ENCODE measurements around the gene CTBP2. TPM values are rescaled to one million over a fixed set of nuclear protein-coding genes. Genes with fewer than 3 reads are reported as not detected.

Gene CTBP2
- total RNA-seq, 4 donors from 2014 or later = 65.9 to 129 (median 71.2) TPM

DNA sequence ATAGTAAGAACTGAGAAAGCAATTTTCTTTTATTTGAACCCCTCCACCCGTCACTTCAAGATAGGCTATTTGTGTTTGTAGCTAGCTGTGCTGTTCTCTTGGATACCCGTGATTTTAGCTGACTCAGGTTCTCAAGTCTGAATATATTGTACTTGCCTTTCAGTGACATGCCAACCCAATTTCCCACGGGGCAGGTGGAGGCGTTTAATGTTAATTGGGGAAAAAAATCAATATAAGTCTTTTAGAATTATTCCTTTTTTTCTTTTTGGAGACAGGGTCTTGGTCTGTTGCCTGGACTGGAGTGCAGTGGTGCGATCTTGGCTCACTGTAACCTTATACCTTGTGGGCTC is 182.0 kb downstream of the CTBP2 start:
- intact Hi-C loops (cut with DNase I; ENCODE audit: low total_unique reads) = no loop called here
- no peaks in the 10 kb centered on the region for H3K27me3 ChIP-seq
- TF ChIP-seq, protein P1, sequence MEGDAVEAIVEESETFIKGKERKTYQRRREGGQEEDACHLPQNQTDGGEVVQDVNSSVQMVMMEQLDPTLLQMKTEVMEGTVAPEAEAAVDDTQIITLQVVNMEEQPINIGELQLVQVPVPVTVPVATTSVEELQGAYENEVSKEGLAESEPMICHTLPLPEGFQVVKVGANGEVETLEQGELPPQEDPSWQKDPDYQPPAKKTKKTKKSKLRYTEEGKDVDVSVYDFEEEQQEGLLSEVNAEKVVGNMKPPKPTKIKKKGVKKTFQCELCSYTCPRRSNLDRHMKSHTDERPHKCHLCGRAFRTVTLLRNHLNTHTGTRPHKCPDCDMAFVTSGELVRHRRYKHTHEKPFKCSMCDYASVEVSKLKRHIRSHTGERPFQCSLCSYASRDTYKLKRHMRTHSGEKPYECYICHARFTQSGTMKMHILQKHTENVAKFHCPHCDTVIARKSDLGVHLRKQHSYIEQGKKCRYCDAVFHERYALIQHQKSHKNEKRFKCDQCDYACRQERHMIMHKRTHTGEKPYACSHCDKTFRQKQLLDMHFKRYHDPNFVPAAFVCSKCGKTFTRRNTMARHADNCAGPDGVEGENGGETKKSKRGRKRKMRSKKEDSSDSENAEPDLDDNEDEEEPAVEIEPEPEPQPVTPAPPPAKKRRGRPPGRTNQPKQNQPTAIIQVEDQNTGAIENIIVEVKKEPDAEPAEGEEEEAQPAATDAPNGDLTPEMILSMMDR (IDR thresholded peaks at IDR 0.05) = no peak
- no peak for TF ChIP-seq POLR2A (IDR thresholded peaks at IDR 0.05)
- H3K4me3 ChIP-seq = no peak overlapping the region
- no peaks in the 10 kb centered on the region for H3K9me3 ChIP-seq
- DNase-seq = no peak
- no peaks in the 10 kb centered on the region for H3K36me3 ChIP-seq
- H3K4me1 ChIP-seq = no peaks in the 10 kb centered on the region
- H3K27ac ChIP-seq = no peak overlapping the region

DNA sequence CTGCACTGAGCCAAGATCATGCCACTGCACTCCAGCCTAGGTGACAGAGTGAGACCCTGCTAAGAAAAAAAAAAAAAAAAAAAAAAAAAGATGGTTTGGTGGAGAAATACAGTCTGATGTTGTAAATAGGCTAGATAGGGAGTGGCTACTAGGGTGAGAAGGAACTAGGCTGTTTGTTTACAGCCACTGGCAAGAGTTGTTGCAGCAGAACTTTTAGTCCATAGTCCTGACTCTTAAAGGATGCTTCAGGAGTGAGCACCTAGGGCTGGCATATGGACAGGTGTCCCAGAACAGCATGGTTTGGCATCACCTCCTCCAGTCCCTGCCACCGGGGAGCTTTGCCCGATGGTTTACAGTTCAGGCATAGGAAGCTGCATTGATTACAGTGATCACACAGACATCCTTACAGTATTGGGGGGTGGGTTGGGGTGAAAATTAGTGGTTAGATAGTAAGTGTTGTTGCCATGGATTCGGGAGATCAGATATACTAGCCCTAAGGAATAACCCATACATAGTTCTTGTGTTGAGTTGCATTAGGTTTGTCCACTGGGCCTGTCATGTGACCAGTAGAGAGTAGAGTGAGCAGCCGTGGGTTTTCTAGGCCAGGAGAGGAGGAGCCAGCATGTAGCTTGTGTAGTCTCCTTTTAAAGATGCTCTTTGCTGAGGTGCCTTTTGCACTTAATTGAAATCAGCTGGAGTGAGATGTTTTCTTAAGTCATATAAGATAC is 182.6 kb downstream of the CTBP2 start:
- no peak overlapping the region for H3K27ac ChIP-seq
- no peak for TF ChIP-seq POLR2A (IDR thresholded peaks at IDR 0.05)
- TF ChIP-seq, protein P1 (IDR thresholded peaks at IDR 0.05) = no peak
- intact Hi-C loops (cut with DNase I; ENCODE audit: low total_unique reads) = no loop called here
- DNase-seq = no peak
- H3K4me3 ChIP-seq = no peak overlapping the region
- H3K4me1 ChIP-seq = no peaks in the 10 kb centered on the region
- no peaks in the 10 kb centered on the region for H3K27me3 ChIP-seq
- no peaks in the 10 kb centered on the region for H3K9me3 ChIP-seq
- H3K36me3 ChIP-seq = no peaks in the 10 kb centered on the region

DNA sequence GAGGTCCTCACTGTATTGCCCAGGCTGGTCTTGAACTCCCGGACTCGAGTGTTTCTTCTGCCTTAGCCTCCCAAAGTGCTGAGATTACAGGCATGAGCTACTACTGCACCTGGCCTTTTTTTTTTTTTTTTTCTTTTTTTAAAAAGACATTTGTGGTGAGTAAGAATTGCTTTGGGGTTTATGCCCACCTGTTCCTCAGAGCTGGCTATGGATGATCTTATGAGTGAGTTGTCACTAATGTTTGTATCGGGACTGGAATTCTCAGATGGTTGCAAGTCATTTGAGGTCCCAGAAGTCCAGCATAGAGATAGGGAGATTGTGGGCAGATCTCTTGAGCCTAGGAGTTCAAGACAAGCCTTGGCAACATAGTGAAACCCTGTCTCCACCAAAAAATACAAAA is 183.2 kb downstream of the CTBP2 start:
- TF ChIP-seq POLR2A (IDR thresholded peaks at IDR 0.05) = no peak
- TF ChIP-seq, protein P1 (IDR thresholded peaks at IDR 0.05) = no peak
- H3K36me3 ChIP-seq = no peaks in the 10 kb centered on the region
- no peaks in the 10 kb centered on the region for H3K27me3 ChIP-seq
- H3K4me3 ChIP-seq = no peak overlapping the region
- intact Hi-C loops (cut with DNase I; ENCODE audit: low total_unique reads) = no loop called here
- DNase-seq = no peak
- H3K27ac ChIP-seq = no peak overlapping the region
- H3K4me1 ChIP-seq = no peaks in the 10 kb centered on the region
- H3K9me3 ChIP-seq = no peaks in the 10 kb centered on the region

DNA sequence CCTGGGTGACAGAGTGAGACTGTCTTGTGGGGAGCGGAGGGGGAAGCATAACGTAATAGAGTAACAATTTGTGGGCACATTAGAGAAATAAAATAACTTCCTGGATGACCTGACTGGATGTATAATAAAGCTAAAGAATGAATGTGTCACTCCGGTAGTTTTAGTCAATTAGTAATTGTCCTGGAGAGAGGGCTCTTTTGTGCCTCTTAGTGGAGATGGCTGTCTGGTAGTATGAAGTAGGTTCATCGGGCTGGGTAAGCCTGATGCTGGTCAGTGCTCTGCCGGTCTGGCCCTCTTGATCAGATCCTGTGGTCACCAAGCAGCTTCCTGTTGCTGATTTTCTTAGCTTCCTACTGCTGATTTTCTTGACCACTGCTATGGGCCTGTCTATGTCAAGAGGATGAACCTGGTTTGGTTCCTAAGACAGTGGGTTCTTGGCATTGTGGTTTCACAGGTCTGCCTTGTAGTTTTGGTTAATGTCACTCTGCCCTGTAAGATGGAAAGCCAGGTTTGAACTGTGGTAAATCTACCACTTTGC is 184.3 kb downstream of the CTBP2 start:
- TF ChIP-seq, protein P1 (IDR thresholded peaks at IDR 0.05) = no peak
- no peak for TF ChIP-seq POLR2A (IDR thresholded peaks at IDR 0.05)
- intact Hi-C loops (cut with DNase I; ENCODE audit: low total_unique reads) = no loop called here
- DNase-seq = no peak
- H3K9me3 ChIP-seq = no peaks in the 10 kb centered on the region
- no peak overlapping the region for H3K27ac ChIP-seq
- no peaks in the 10 kb centered on the region for H3K36me3 ChIP-seq
- H3K27me3 ChIP-seq = no peaks in the 10 kb centered on the region
- no peak overlapping the region for H3K4me3 ChIP-seq
- no peaks in the 10 kb centered on the region for H3K4me1 ChIP-seq

DNA sequence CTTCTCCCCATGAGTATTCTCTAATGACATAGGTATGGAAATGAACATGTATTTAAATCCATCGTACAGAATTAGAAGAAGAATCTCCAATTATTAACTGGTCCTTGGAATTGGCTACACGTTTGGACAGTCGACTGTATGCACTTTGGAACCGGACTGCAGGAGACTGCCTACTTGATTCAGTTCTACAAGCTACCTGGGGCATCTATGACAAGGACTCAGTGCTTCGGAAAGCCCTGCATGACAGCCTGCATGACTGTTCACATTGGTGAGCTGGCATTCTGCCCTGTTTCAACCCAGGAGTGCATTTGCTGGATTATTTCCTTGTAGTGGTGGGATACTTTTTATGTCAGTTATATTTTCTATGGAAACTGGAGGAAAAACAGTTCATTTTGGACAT is 186.2 kb downstream of the CTBP2 start:
- no peak for DNase-seq
- intact Hi-C loops (cut with DNase I; ENCODE audit: low total_unique reads) = no loop called here
- H3K9me3 ChIP-seq = no peaks in the 10 kb centered on the region
- H3K36me3 ChIP-seq = no peaks in the 10 kb centered on the region
- no peaks in the 10 kb centered on the region for H3K27me3 ChIP-seq
- no peak overlapping the region for H3K27ac ChIP-seq
- TF ChIP-seq POLR2A (IDR thresholded peaks at IDR 0.05) = no peak
- TF ChIP-seq, protein P1 (IDR thresholded peaks at IDR 0.05) = no peak
- H3K4me3 ChIP-seq = no peak overlapping the region
- no peaks in the 10 kb centered on the region for H3K4me1 ChIP-seq
